NCI-H2196 treated with DMSO at 0.1 percent for 48 hours (cell line): ENCODE results near the gene CHIT1.
"Not testable (repeated sequence)": the region's sequence is repeated elsewhere in the genome, so short reads cannot be mapped to it uniquely, and the experiment has no call there.

Experiments
- DNase-seq: peaks from one replicate; lab custom pipeline; 2025; ENCODE audit not compliant: unreplicated experiment; lab: John Stamatoyannopoulos, UW

CHIT1 gene

DNA sequence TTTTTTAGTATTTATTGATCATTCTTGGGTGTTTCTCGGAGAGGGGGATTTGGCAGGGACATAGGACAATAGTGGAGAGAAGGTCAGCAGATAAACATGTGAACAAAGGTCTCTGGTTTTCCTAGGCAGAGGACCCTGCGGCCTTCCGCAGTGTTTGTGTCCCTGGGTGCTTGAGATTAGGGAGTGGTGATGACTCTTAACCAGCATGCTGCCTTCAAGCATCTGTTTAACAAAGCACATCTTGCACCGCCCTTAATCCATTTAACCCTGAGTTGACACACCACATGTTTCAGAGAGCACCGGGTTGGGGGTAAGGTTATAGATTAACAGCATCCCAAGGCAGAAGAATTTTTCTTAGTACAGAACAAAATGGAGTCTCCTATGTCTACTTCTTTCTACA is 36.7 kb upstream of the CHIT1 start:
- not testable (repeated sequence) for DNase-seq

DNA sequence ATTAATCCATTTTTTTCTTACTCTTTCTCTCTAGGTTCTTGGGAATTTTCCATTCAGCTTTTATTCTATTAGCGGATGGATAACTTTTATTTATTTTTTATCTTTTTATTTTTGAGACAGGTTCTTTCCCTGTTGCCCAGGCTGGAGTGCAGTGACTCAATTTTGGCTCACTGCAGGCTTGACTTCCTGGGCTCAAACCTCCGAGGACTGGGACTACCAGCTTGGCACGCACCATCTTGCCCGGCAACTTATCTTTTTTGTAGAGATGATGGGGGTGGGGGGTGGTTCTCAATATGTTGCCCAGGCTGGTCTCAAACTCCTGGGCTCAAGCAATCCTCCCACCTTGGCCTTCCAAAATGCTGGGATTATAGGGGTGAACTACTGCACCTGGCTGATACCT is 36.1 kb upstream of the CHIT1 start:
- DNase-seq: no peak

DNA sequence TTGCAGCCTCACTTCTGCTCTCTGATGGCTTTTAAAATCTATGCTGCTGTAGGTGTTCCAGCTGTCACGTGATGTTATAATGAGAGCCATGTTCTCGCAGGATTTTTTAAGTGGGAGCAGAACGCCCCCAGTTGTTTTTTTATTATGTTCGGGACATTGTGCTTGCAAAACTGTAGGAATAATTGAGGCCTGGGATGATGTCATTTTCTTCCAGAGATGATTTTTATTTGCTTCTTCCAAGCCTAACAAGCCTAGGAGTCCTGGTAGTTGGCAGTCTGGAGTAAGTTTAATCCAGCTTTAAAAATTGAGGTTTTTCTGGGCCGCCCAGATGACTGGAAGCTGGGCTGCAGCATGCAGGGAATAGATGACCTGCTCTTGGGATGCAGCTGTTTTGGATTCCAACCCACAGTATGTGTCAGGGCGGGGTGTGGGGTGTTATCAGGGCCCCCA is 34.6 kb upstream of the CHIT1 start:
- DNase-seq: no peak

DNA sequence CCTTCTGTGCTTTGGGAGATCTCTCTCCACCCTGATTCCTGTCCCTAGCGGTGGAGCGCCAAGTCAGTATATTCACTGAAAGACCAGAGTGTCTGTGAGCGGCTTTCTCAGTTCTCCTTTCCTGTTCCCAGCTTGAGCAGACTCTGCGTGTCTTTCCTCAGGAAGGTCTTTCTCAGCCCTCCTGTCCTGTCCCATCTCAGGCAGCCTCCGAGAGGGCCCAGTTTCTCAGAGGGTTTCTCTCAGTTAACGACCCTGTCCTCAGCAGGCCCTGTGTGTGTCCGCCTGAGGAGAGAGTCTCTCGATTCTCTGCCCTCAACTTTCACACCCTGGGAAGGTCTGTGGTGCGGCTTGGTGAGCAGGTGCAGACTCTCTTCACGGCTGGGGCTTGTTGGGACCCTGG is 34.0 kb upstream of the CHIT1 start:
- no peak for DNase-seq

DNA sequence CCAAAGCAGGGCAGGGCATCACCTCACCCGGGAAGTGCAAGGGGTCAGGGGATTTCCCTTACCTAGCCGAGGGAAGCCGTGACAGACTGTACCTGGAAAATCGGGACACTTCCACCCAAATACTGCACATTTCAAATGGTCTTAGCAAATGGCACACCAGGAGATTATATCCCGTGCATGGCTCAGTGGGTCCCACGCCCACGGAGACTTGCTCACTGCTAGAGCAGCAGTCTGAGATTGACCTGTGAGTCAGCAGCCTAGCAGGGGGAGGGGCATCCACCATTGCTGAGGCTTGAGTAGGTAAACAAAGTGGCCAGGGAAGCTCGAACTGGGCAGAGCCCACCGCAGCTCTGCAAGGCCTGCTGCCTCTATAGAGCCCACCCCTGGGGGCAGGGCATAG is 27.2 kb upstream of the CHIT1 start:
- DNase-seq: not testable (repeated sequence)

DNA sequence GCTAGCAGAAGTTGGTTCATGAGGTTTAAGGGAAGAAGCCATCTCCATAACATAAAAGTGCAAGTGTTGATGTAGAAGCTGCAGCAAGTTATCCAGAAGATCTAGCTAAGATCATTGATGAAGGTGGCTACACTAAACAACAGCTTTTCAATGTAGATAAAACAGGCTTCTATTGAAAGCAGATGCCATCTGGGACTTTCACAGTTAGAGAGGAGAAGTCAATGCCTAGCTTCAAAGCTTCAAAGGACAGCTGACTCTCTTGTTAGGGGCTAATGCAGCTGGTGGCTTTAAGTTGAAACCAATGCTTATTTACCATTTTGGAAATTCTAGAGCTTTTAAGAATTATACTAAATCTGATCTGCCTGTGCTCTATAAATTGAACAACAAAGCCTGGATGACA is 25.3 kb upstream of the CHIT1 start:
- DNase-seq: not testable (repeated sequence)

DNA sequence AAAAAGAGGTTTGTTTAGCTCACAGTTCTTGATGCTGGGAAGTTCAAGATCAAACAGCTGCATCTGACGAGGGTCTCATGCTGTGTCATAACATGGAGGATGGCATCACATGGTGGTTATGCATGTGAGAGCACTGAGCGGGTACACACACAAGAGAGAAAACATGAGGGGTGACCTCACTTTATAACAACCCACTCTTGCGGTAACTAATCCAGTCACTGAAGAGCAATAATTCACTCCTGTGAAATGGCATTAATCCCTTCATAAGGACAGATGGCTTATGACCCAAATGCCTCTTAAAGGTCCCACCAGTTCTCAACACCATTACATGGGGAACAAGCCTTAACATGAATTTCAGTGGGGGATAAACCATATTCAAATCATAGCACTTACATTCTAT is 23.2 kb upstream of the CHIT1 start:
- DNase-seq: no peak

DNA sequence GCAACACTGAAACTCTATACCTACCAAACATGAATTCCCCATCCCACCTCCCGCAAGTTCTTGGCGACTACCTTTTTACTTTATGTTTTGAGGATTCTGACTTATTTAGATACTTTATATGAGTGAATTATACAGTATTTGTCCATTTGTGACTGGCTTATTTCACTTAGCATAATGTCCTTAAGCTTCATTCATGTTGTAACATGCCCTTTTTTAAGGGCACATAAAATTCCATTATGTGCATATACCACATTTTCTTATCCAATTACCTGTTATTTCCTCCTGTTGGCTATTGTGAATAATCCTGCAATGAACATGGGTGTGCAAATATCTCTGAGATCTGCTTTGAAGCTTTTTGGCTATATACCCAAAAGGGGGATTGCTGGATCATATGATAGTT is 22.0 kb upstream of the CHIT1 start:
- DNase-seq: no peak

DNA sequence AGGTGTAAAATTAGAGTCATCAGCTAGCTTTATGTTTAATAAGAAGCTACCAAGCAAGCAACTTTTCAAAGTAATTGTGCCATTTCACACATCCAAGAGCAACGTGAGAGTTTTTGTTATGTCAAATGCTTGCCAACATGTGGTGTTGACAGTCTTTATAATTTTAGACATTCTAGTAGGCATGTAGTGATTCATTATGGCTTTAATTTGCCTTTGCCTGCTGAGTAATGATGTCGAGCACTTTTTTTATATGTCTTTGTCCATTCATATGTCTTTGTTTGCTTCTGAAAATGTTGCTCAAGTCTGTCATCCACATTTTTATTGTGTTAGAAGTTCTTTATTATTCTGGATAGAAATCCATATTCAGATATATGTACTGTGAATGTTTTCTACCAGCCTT is 21.4 kb upstream of the CHIT1 start:
- no peak for DNase-seq

DNA sequence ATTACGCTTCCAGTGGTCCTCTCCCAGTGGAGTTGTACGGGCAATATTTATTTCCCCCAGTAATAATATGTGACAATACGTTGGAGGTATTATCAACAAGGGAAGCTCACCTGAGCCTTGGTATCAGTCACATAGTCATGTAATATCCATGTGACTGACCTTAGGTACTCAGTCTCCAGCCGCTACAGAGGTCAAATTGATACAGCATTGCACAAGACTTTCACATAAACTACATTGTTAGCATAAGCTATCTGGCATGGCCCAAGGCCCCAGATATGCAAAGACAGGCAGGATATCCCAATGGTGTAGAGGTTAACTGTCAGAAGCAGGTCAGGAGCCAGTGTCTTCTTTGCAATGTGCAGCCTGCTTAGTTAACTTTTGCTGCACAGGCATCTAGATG is 15.3 kb upstream of the CHIT1 start:
- no peak for DNase-seq

DNA sequence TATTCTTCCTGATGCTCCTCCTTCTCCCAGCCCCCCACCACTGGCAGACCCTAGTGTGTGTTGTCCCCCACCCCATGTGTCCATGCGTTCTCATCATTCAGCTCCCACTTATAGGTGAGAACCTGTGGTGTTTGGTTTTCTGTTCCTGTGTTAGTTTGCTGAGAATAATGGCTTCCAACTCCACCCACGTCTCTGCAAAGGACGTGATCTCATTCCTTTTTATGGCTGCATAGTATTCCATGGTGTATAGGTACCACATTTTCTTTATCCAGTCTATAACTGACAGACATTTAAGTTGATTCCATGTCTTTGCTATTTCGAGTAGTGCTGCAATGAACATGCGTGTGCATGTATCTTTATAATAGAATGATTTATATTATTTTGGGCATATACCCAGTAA is 12.2 kb upstream of the CHIT1 start:
- not testable (repeated sequence) for DNase-seq

DNA sequence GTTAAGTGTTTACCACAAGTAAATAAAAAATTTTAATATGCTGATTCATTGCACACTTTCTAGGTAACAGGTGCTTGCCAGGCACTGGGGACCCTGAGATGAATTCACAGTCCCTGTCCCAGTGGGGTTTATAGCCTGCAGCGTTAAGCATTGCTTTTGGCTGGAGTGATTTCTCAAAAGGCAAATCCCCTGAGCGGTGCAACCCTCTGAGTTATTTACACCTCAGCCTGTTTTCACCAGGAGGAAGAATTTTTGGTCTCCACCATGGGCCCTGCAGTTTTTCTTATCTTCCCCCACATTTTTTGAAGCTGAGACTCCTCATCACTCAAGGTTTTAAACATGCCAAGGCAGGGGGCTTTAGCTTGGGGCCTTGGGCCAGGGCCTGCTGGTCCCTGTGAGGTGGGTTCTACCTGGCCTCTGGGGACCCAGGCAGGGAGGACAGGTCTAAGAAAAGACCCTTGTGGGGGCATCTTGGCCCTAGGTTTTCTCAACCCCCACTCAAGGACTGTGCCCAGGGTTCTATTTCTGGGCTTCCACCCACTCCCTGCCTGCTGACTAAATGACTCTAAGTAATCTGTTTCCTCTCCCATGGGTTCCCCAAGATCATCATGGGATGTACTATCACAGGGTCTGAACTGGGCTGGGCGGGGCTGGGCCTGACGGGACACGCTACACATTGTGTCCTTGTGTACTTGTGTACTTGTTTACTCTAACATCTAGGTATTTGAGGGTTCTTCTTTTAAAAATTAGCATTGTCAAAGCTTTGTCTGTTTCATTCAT is 10.2 kb upstream of the CHIT1 start:
- DNase-seq: no peak

DNA sequence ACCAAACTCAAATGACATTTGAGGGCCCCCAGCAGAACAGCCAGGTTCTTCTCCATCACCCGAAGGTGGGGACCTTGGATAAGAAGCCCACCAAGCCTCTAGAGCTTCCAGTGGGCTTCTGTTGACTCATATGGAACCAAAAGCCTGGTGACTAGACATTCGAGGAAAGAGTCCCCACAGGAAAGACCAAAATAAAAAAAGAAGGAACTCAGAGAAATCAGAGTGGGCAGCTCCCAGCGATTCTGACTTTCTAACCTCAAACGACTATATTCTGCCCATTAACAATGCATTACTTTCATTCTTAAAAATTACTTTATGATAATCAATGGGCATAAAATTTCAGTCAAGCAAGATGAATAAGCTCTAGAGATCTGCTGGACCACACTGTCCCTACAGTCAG is 9.6 kb upstream of the CHIT1 start:
- no peak for DNase-seq

DNA sequence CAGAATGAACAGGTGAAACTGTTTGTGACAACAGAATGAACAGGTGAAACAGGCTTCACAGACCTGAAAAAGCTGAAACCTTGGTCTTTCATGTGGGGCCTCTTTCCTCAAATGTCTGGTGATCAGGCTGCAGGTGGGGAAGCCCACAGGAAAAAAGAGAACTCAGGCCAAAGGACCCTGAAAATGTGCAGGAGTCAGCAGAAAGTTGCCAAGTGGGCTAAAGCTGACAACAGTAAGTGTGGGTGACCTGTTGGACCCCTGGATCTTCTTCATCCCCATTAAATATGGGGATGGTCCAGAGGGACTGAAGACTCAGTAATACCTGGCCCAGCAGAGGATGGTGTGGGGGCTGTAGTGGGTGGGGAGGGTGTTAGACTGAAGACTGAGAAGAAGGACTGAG is 9.1 kb upstream of the CHIT1 start:
- no peak for DNase-seq

DNA sequence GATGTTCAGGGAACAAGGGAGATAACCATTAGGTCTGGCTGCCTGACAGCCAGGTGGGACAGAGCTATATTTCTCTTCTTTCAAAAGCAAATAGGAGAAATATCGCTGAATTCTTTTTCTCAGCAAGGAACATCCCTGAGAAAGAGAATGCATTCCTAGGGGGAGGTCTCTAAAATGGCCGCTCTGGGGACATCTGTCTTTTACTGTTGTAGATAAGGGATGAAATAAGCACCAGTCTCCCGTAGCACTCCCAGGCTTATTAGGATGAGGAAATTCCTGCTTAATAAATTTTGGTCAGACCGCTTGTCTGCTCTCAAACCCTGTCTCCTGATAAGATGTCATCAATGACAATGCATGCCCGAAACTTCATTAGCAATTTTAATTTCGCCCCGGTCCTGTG is 5.4 kb upstream of the CHIT1 start:
- DNase-seq: not testable (repeated sequence)

DNA sequence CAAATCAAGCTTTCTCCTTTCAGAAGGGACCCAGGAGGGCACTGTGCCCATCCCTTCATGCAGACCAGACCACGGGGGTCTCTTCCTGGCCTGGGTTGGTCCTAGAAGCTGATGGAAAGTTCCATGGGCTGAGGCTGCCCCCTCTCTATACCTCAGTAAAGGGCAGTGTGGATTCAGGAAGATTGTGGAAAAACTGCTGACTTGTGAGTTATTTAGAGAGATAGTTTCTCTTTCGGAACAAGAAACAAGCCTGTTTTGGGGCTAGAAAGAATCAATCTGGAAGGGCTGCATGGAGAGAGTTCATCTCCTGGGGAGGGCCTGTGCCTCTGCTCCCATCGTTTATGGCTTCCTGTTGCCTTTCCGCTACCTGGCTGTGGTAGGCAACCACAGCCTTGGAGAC is 803 bp downstream of the CHIT1 start:
- no peak for DNase-seq

DNA sequence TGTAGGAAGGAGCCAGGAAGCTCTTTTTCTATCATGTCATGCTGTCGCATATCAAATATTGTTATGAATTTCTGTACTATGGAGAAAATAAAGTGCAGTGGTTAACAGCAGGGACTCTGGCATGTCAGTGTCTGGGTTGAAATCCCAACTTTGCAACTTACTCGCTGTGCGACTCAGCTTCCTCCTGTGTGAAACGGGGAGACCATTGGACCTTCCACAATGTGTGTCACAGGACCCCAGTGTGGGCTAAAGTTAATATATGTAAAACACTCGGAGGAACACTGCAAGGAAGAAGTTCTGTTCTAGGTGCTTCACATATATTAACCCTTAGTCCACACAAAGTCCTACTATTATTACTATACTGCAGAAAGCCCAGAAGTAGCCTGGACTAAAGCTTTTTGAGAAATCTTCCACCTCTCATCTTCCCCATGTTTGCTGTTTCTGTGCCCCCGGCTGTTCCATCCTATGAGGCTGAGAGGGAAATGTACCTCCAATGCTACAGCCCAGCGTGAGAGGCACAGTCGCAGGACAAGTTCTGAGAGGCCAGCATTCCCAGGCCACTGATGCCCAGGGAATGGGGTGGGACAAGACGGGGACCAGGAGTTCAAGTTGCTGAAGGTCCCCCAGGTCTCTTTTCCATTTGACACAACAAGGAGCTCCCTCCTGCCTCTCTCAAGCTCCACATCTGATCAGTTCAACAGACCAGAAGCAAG is 1.9 kb downstream of the CHIT1 start:
- no peak for DNase-seq

DNA sequence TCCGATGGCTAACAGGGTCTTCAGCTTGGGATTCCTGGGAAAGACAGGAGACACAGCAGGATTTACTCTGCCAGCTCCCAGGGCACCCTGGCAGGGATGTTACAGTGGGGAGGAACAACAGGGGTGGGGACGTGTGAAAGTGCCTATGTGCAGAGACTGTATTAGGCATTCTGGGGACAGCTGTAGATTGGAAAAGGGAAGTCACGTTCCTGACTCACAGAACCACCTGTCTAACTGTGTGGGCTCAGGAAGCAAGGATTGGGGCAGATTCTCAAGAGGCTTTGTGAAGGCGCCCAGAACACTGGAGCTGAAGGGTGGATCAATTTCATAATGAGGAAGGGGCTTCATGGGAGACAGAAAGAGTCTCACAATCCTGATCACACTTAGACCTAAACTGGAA is 4.4 kb downstream of the CHIT1 start:
- DNase-seq: no peak

DNA sequence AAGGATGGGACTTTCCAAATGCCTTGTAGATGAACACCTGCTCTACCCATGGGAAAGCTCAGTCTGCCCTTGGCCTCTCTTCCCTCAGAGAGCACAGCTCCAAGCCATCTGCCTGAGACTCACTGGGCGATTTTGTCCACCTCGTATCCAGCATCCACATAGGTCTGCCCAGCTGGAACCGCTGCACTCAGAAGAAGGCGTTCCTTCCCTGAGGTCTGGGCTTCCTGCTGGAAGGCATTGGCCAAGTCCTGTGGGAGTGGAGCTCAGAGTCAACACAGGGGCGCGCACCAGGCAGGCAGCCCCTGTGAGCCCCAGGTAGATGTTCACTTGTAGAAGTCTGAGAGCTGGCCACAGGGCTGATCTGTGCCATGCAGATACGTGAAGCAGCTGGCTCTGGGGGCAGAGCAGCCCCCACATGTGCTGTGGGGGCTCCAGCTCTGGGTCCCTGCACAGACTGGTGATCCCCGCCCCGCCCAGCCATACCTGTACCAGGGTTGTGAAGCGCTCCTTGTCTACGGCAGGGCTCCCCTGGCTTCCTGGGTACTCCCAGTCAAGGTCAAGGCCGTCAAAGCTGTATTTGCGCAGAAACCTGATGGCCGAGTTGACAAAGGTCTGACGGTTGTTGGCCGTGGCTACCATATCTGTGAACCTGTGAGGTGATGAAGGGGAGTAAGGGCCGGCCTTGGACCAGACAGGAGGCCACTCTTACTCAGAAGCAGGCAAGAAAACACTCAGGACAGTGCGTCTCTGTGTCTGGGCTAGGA is 6.3 kb downstream of the CHIT1 start:
- no peak for DNase-seq

DNA sequence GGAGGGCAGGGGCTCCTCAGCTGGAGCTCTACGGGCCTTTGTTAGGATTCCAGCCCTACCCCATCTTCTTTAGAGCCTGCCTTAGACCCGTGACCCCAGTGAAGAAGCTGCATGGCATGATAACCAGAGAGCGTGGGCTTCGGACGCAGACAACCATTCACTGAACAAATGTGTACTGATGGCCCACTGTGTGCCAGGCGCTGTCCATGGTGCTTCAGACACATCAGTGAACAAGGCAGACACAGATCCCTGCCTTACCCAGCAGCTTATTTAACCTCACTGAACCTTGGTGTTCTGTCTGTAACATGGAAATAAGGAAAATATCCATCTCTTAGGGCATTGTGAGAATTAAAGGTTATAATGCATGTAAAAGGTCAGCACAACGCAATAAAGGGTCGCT is 9.5 kb downstream of the CHIT1 start:
- no peak for DNase-seq

DNA sequence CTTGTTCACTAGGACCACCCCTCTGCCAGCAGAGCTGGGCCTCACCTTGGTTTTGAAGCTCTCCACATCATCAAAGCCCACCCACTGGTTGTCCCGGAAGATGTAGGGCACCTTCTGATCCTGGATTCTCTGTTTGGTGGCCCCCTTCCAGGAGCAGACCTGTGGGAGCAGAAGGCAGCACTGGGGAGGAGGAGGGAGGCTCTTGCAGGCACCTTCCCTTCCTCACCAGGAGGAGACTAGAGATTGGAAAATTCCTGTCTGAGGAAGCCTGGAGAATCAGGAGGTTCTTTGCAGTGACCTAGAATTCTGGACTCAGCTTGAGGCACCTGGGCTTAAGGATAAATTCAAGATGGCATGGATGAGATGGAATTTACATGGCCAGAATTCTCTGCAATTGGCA is 10.3 kb downstream of the CHIT1 start:
- DNase-seq: no peak

DNA sequence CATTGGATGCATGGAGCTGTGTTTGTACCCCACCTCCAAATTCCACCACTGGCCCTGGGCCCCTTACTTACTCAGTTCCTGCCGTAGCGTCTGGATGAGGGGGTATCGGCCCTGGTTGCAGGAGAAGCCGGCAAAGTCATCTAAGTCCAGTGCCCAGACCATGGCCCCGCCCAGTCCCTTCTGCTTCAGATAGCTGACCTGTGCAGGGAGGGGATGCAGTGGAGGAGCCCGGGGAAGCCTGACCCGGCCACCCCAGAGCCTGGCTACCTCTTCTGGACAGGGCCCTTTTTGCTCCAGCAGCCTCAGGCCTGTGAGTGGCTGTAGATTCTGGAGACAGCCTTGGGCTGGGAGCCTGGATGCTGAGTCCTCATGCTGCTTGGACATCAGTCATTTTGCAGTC is 11.8 kb downstream of the CHIT1 start:
- no peak for DNase-seq
